OCI-LY3 (cell line): ENCODE data around the gene FAM110A.
"Not testable (repeated sequence)": the region's sequence is repeated elsewhere in the genome, so short reads cannot be mapped to it uniquely, and the experiment has no call there.

Source experiments
- H2AFZ ChIP-seq: fragments of 200-600, 300-600 bp; shearing (Covaris generic); 2 replicates; pipeline ENCODE4 v1.6.0; 2014; ENCODE audit warnings: antibody characterized with exemption, low read depth, low read length
- H3K27ac ChIP-seq: fragments of 200-600, 300-600 bp; sonication (generic); 2 replicates; pipeline ENCODE4 v1.5.1; 2014; ENCODE audit warnings: mild to moderate bottlenecking, low read length, moderate library complexity, mixed read lengths
- H3K27me3 ChIP-seq: fragments of 200-600, 300-600 bp; sonication (generic); 2 replicates; pipeline ENCODE4 v1.6.1; 2014; ENCODE audit warnings: low read depth, low read length, mixed read lengths
- H3K36me3 ChIP-seq: fragments of 200-600, 300-600 bp; sonication (generic); replicated peaks from 2 replicates; pipeline ENCODE3; 2014; ENCODE audit warnings: low read depth, low read length, mixed read lengths
- H3K4me1 ChIP-seq: fragments of 300-600, 200-600 bp; sonication (generic); 2 replicates; pipeline ENCODE4 v1.6.1; 2014; ENCODE audit warnings: low read length, mixed read lengths
- H3K4me2 ChIP-seq: fragments of 200-600, 300-600 bp; sonication (generic); 2 replicates; pipeline ENCODE4 v1.6.1; 2014; ENCODE audit warnings: low read length, mixed read lengths
- H3K4me3 ChIP-seq: fragments of 300-600, 200-600 bp; sonication (generic); 2 replicates; pipeline ENCODE4 v1.5.1; 2014; ENCODE audit warnings: antibody characterized with exemption, mild to moderate bottlenecking, low read length, moderate library complexity
- H3K79me2 ChIP-seq: fragments of 300-600, 200-600 bp; shearing (Covaris generic); 2 replicates; pipeline ENCODE4 v1.6.1; 2014; ENCODE audit warnings: mild to moderate bottlenecking, low read length, mixed read lengths
- H3K9ac ChIP-seq: fragments of 300-600, 200-600 bp; shearing (Covaris generic); 2 replicates; pipeline ENCODE4 v1.6.0; 2014; ENCODE audit warnings: mild to moderate bottlenecking, low read length, moderate library complexity
- H3K9me3 ChIP-seq: fragments of 200-600, 300-600 bp; shearing (Covaris generic); 2 replicates; pipeline ENCODE4 v1.6.1; 2014; ENCODE audit warnings: low read length, mixed read lengths; ENCODE audit not compliant: insufficient read depth
- H4K20me1 ChIP-seq: fragments of 200-600, 300-600 bp; sonication (generic); 2 replicates; pipeline ENCODE4 v1.6.1; 2016; ENCODE audit warnings: low read length, mixed read lengths; ENCODE audit not compliant: insufficient read depth
- EZH2phosphoT487 ChIP-seq: fragments of 200-600 bp; shearing (Covaris generic); IDR thresholded peaks from 2 replicates; pipeline ENCODE4 v1.6.1; 2018; ENCODE audit warnings: antibody characterized with exemption, mixed run types, low read depth
- TF ChIP-seq, protein P1 (sequence below): fragments of 200-600, 300-600 bp; sonication (generic); IDR thresholded peaks from 2 replicates; pipeline ENCODE4 v1.5.1; 2014; ENCODE audit warnings: antibody characterized with exemption, low read length, low read depth

Gene FAM110A

DNA sequence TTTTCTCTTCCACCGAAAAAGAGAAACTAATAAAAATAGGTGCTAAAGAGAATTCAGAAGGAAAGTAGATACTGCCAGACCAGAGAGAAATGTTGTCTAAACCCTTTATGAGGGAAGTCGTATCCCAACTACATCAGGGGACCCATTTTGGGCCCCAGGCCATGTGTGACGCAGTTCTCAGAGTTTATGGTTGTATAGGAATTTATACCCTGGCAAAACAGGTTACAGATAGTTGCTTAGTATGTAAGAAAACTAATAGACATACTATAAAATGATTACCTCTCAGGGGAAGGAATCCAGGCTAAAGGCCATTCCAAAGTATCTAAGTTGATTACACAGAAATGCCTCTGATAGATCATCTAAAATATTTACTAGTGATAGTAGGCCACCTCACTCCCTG is 36.6 kb upstream of the FAM110A start:
- no peak overlapping the region for H3K9ac ChIP-seq
- H3K27me3 ChIP-seq = peaks cover 28% of the 10 kb centered on the region; the same call in 1 of the 2 replicates
- no peaks in the 10 kb centered on the region for H4K20me1 ChIP-seq
- no peaks in the 10 kb centered on the region for H3K79me2 ChIP-seq
- no peaks in the 10 kb centered on the region for H3K4me1 ChIP-seq
- H3K9me3 ChIP-seq = no peaks in the 10 kb centered on the region
- H3K4me2 ChIP-seq = no peak overlapping the region
- no peak overlapping the region for H3K27ac ChIP-seq
- no peak overlapping the region for H2AFZ ChIP-seq
- H3K4me3 ChIP-seq = no peak overlapping the region
- TF ChIP-seq EZH2phosphoT487 = no peak
- TF ChIP-seq, protein P1, sequence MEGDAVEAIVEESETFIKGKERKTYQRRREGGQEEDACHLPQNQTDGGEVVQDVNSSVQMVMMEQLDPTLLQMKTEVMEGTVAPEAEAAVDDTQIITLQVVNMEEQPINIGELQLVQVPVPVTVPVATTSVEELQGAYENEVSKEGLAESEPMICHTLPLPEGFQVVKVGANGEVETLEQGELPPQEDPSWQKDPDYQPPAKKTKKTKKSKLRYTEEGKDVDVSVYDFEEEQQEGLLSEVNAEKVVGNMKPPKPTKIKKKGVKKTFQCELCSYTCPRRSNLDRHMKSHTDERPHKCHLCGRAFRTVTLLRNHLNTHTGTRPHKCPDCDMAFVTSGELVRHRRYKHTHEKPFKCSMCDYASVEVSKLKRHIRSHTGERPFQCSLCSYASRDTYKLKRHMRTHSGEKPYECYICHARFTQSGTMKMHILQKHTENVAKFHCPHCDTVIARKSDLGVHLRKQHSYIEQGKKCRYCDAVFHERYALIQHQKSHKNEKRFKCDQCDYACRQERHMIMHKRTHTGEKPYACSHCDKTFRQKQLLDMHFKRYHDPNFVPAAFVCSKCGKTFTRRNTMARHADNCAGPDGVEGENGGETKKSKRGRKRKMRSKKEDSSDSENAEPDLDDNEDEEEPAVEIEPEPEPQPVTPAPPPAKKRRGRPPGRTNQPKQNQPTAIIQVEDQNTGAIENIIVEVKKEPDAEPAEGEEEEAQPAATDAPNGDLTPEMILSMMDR = no peak
- no peaks in the 10 kb centered on the region for H3K36me3 ChIP-seq

DNA sequence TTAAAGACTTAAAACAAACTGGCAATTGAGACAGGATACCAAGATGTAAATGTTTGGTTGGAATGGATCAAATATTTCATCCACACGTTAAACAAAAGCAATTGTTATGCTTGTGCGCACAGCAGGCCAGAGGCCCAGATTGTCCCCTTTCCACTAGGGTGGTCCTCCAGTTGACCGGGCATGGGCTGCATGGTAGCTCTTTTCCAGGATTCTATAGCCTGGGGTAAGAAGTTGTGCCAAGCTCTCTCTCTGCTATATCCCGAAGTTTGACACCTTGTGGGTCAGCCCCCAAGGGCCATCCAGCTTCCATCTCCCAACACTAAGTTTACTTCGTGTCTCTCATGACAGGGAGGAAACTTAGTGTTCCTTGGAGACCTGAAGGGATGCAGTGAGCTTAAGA is 34.8 kb upstream of the FAM110A start:
- H2AFZ ChIP-seq, H3K4me3 ChIP-seq, H3K79me2 ChIP-seq, H4K20me1 ChIP-seq, H3K4me1 ChIP-seq, H3K4me2 ChIP-seq, H3K9me3 ChIP-seq, H3K9ac ChIP-seq, H3K36me3 ChIP-seq, H3K27ac ChIP-seq: not testable (repeated sequence)
- peaks cover 21% of the 10 kb centered on the region; the same call in 1 of the 2 replicates for H3K27me3 ChIP-seq

DNA sequence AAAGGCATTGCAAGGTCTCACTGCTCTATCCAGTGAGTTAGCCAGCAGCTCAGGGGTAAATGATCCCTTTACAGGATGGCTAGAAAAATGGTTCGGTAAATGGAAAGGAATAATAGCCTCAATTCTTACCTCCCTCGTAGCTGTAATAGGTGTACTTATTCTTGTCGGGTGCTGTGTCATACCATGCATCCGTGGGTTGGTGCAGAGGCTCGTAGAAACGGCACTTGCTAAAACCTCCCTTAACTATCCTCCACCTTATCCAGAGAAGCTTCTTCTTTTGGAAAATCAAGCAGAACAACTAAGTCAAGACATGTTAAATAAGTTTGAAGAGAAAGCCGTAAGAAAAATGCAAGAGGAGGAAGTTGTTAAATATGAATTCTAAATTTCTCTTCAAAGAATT is 33.5 kb upstream of the FAM110A start:
- not testable (repeated sequence) for H4K20me1 ChIP-seq, H3K4me3 ChIP-seq, H3K4me1 ChIP-seq, H3K36me3 ChIP-seq, H3K9me3 ChIP-seq, H2AFZ ChIP-seq, H3K4me2 ChIP-seq, H3K79me2 ChIP-seq, H3K27ac ChIP-seq, H3K9ac ChIP-seq
- H3K27me3 ChIP-seq = peaks cover 11% of the 10 kb centered on the region; the same call in 1 of the 2 replicates

DNA sequence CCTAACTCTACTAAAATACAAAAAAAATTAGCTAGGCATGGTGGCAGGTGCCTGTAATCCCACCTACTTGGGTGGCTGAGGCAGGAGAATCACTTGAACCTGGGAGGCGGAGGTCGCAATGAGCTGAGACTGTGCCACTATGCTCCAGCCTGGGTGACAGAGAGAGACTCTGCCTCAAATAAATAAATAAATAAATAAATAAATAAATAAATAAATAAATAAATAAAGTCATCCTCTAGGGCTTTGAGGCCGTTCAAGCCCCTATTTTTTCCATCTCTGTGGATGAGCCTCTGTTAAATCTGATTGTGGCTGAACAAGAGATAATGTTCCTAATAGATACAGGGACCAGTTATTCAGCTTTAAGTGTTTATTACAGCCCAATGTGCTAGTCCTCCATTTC is 31.8 kb upstream of the FAM110A start:
- Histone ChIP-seq H3K4me3 (no peak overlapping the region), H3K79me2 (no peaks in the 10 kb centered on the region)
- TF ChIP-seq EZH2phosphoT487 = no peak
- TF ChIP-seq, protein P1 = no peak

DNA sequence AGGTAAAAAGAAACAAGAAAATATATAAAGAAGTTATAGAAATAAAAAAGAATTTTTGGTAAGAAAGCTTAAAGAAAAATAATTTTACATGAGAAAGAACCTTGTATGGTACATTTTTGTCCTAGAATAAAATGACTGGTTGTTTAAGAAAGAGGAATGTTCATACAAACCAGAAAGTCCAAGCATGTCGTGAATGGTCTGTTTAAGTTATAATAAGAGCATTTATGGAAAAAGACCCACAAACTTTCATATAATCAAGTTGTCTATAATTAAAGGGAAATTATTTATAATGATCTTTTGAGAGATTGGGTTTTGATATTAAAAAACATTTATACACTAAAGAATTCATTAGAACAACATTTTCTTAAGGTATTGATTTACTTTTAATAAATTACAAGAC is 27.8 kb upstream of the FAM110A start:
- Histone ChIP-seq H3K27ac (no peak overlapping the region), H3K36me3 (no peaks in the 10 kb centered on the region), H2AFZ (no peak overlapping the region), H4K20me1 (no peaks in the 10 kb centered on the region), H3K9ac (no peak overlapping the region), H3K4me3 (no peak overlapping the region), H3K79me2 (no peaks in the 10 kb centered on the region), H3K4me2 (no peak overlapping the region), H3K27me3 (peaks cover 5% of the 10 kb centered on the region; the same call in 1 of the 2 replicates), H3K9me3 (peaks cover 12% of the 10 kb centered on the region; the same call in 1 of the 2 replicates), H3K4me1 (no peaks in the 10 kb centered on the region)
- TF ChIP-seq EZH2phosphoT487 = no peak
- TF ChIP-seq, protein P1 = no peak

More for the DNA sequence above, 31.8 kb upstream of the FAM110A start:
- Histone ChIP-seq H4K20me1 (no peaks in the 10 kb centered on the region), H3K9me3 (peaks cover 6% of the 10 kb centered on the region; the same call in 1 of the 2 replicates), H2AFZ (no peak overlapping the region), H3K4me1 (no peaks in the 10 kb centered on the region), H3K27me3 (peaks cover 4% of the 10 kb centered on the region; the same call in 1 of the 2 replicates), H3K36me3 (no peaks in the 10 kb centered on the region), H3K9ac (no peak overlapping the region), H3K27ac (no peak overlapping the region), H3K4me2 (no peak overlapping the region)

DNA sequence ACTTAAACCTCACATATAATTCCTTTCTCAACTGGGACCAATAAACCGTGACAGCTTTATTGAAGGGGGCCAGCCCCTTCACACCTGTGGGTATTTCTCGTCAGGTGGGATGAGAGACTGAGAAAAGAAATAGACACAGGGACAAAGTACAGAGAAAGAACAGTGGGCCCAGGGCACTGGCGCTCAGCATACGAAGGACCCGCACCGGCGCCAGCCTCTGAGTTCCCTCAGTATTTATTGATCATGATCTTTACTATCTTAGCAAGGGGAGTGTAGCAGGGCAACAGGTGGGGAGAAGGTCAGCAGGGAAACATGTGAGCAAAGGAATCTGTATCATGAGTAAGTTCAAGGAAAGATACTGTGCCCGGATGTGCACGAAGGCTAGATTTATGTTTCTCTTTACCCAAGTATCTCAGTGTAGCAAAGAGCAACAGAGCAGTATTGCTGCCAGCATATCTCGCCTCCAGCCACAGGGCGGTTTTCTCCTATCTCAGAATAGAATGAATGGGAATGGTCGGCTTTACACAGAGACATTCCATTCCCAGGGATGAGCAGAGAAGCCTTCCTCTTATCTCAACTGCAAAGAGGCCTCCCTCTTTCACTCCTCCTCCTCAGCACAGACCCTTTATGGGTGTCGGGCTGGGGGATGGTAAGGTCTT is 21.6 kb upstream of the FAM110A start:
- H3K9me3 ChIP-seq, H3K4me3 ChIP-seq, H3K36me3 ChIP-seq, H3K27me3 ChIP-seq, H3K27ac ChIP-seq, H3K4me1 ChIP-seq, H3K9ac ChIP-seq, H3K79me2 ChIP-seq, H3K4me2 ChIP-seq, H2AFZ ChIP-seq, H4K20me1 ChIP-seq: not testable (repeated sequence)

DNA sequence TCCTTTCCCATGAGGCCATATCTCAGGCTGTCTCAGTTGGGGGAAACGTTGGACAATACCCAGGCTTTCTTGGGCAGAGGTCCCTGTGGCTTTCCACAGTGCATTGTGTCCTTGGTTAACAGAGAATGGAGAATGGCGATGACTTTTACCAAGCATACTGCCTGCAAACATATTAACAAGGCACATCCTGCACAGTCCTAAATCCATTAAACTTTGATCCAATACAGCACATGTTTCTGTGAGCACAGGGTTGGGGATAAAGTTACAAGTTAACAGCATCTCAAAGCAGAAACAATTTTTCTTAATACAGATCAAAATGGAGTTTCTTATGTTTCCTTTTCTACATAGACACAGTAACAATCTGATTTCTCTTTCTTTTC is 21.1 kb upstream of the FAM110A start:
- H4K20me1 ChIP-seq, H3K9ac ChIP-seq, H3K9me3 ChIP-seq, H3K4me3 ChIP-seq, H2AFZ ChIP-seq, H3K36me3 ChIP-seq, H3K27me3 ChIP-seq, H3K79me2 ChIP-seq, H3K27ac ChIP-seq, H3K4me1 ChIP-seq, H3K4me2 ChIP-seq: not testable (repeated sequence)
